PC-9 (cell line): ENCODE results near the gene GMEB2. TPM values are rescaled to one million over a fixed set of nuclear protein-coding genes. Genes with fewer than 3 reads are reported as not detected.
"Not testable (repeated sequence)": the region's sequence is repeated elsewhere in the genome, so short reads cannot be mapped to it uniquely, and the experiment has no call there.

Experiments used
- BruUV-seq: library from RNA; stranded (reverse); fragments of 400-500 nt; replicated peaks from 2 replicates; lab custom pipeline; 2021; lab: Mats Ljungman, UMichigan
- CTCF ChIA-PET: fragments of 300-600 bp; sonication (Branson Sonifier 250); formaldehyde crosslinking; loops from one replicate; lab custom pipeline; 2022; ENCODE audit warnings: antibody characterized with exemption; lab: Charles Lee
- POLR2A ChIA-PET: fragments of 300-600 bp; sonication (Branson Sonifier 250); formaldehyde crosslinking; loops from one replicate; lab custom pipeline; 2022; ENCODE audit warnings: antibody characterized with exemption; ENCODE audit not compliant: unreplicated experiment; lab: Charles Lee
- DNase-seq, 2 experiments: peaks; one replicate each; pipeline versions ENCODE4 v3.0.0 to v3.0.0-alpha.2; 2015 to 2022; ENCODE audit warnings: mixed read lengths in 1 of 2
- H2AFZ ChIP-seq: fragments of 200-600 bp; sonication (generic); 2 replicates; pipeline ENCODE4 v1.8.1; 2017; ENCODE audit warnings: antibody characterized with exemption
- H3F3A ChIP-seq: fragments of 200-600 bp; sonication (generic); 2 replicates; pipeline ENCODE4 v1.8.1; 2017; ENCODE audit warnings: antibody characterized with exemption, mild to moderate bottlenecking, low read depth; ENCODE audit not compliant: insufficient read depth
- H3K27ac ChIP-seq: fragments of 200-600 bp; sonication (generic); 2 replicates; pipeline ENCODE4 v1.6.1; 2016; ENCODE audit warnings: mixed run types
- H3K27me3 ChIP-seq: fragments of 200-600 bp; sonication (generic); 2 replicates; pipeline ENCODE4 v1.6.1; 2016; ENCODE audit warnings: low read depth, mixed run types; ENCODE audit not compliant: insufficient read depth
- H3K36me3 ChIP-seq: fragments of 200-600 bp; sonication (generic); 2 replicates; pipeline ENCODE4 v1.6.1; 2016; ENCODE audit warnings: low read depth, mixed run types
- H3K4me1 ChIP-seq: fragments of 200-600 bp; sonication (generic); replicated peaks from 2 replicates; pipeline ENCODE4 v1.6.1; 2016; ENCODE audit warnings: mixed run types; ENCODE audit not compliant: insufficient read depth
- H3K4me2 ChIP-seq: fragments of 200-600 bp; sonication (generic); 2 replicates; pipeline ENCODE4 v1.6.1; 2017; ENCODE audit warnings: mixed run types
- H3K4me3 ChIP-seq: fragments of 200-600 bp; sonication (generic); 2 replicates; pipeline ENCODE4 v1.6.1; 2016; ENCODE audit warnings: mixed run types
- H3K79me2 ChIP-seq: fragments of 200-600 bp; sonication (generic); 2 replicates; pipeline ENCODE4 v1.6.1; 2017; ENCODE audit warnings: low read depth, mixed run types
- H3K9me2 ChIP-seq: fragments of 200-600 bp; sonication (generic); 2 replicates; pipeline ENCODE4 v1.8.1; 2017; ENCODE audit warnings: mild to moderate bottlenecking; ENCODE audit not compliant: insufficient read depth
- H3K9me3 ChIP-seq: fragments of 200-600 bp; sonication (generic); 2 replicates; pipeline ENCODE4 v1.8.1; 2016; ENCODE audit warnings: low read depth; ENCODE audit not compliant: insufficient read depth
- H4K20me1 ChIP-seq: fragments of 200-600 bp; sonication (generic); 2 replicates; pipeline ENCODE4 v1.8.1; 2017; ENCODE audit not compliant: insufficient read depth
- CTCF ChIP-seq: fragments of 200-600 bp; sonication (generic); conservative IDR thresholded peaks from 2 replicates; pipeline ENCODE4 v1.6.1; 2017; ENCODE audit warnings: mixed run types, antibody characterized with exemption, mild to moderate bottlenecking, moderate library complexity
- EZH2 ChIP-seq: fragments of 200-600 bp; sonication (generic); IDR thresholded peaks from 2 replicates; pipeline ENCODE4 v1.8.0; 2017; ENCODE audit warnings: antibody characterized with exemption, low read depth
- intact Hi-C: fragments of 100-400 bp; cut with micrococcal nuclease; formaldehyde crosslinking; loops from one replicate; pipeline ENCODE4 v1.10.0; 2022; ENCODE audit not compliant: unreplicated experiment
- total RNA-seq: library from RNA; stranded (reverse); gene quantifications from 2 replicates; pipeline ENCODE4 v1.2.3, GENCODE V29; 2021

The GMEB2 gene
- total RNA-seq, 1 experiment from 2014 or later: 19.3 TPM

DNA sequence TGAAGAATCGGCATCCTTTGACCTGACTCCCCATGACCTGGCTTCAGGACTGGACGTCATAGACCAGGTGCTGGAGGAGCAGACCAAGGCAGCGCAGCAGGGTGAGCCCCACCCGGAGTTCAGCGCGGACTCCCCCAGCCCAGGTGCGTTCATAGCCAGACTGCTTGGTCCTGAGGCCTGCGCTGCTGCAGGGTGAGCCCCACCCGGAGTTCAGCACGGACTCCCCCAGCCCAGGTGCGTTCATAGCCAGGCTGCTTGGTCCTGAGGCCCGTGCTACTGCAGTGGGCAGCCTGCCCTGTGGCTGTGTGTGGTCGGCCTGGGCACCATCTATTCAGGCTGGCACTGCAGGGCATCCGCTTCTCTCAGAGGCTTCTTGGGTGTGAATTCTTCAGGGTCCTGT is 47.0 kb upstream of the GMEB2 start:
- H3K27me3 ChIP-seq: no peaks in the 10 kb centered on the region
- intact Hi-C loops: no loop called here
- no peak overlapping the region for H3K4me3 ChIP-seq
- no TSS peak for BruUV-seq
- H3K9me2 ChIP-seq: no peaks in the 10 kb centered on the region
- no peak for TF ChIP-seq EZH2
- no peak for TF ChIP-seq CTCF
- H4K20me1 ChIP-seq: no peaks in the 10 kb centered on the region
- no peaks in the 10 kb centered on the region for H3K9me3 ChIP-seq
- H3K79me2 ChIP-seq: no peaks in the 10 kb centered on the region
- CTCF ChIA-PET: no interaction called here
- peaks cover 25% of the 10 kb centered on the region; the same call in 1 of the 2 replicates for H3K36me3 ChIP-seq
- H3K27ac ChIP-seq: no peak overlapping the region
- no peak for DNase-seq
- no peak overlapping the region for H2AFZ ChIP-seq
- H3K4me2 ChIP-seq: no peak overlapping the region
- POLR2A ChIA-PET: no interaction called here
- H3F3A ChIP-seq: no peaks in the 10 kb centered on the region
- no peaks in the 10 kb centered on the region for H3K4me1 ChIP-seq

- Histone ChIP-seq H3K4me1 (no peaks in the 10 kb centered on the region), H3K27ac (no peak overlapping the region), H3K9me2 (no peaks in the 10 kb centered on the region), H4K20me1 (no peaks in the 10 kb centered on the region), H3F3A (no peaks in the 10 kb centered on the region), H3K4me2 (no peak overlapping the region), H3K4me3 (no peak overlapping the region), H3K9me3 (no peaks in the 10 kb centered on the region), H2AFZ (no peak overlapping the region), H3K79me2 (no peaks in the 10 kb centered on the region), H3K27me3 (no peaks in the 10 kb centered on the region), H3K36me3 (peaks cover 25% of the 10 kb centered on the region; the same call in 1 of the 2 replicates)
- intact Hi-C loops: no loop called here
- TF ChIP-seq EZH2 (no peak), CTCF (no peak)
- DNase-seq: no peak
- no TSS peak for BruUV-seq
- POLR2A ChIA-PET: no interaction called here
- CTCF ChIA-PET: interaction anchor here (0.5 kb wide), 1 partner anchor 207 kb away, joined by 5 read pairs; no protein-coding TSS in a partner anchor
These were observed 45.8 kb upstream of the GMEB2 start for GRCh38 chr20:63672666-63673065.

- H3K4me1 ChIP-seq, BruUV-seq, H3K27me3 ChIP-seq, H3K4me3 ChIP-seq, H3K9me2 ChIP-seq, intact Hi-C loops, H3K9me3 ChIP-seq, CTCF ChIA-PET, H3K27ac ChIP-seq, POLR2A ChIA-PET, H4K20me1 ChIP-seq, H3F3A ChIP-seq, H3K79me2 ChIP-seq, H3K4me2 ChIP-seq, DNase-seq, H2AFZ ChIP-seq: not testable (repeated sequence)
- peaks cover 31% of the 10 kb centered on the region; the same call in 1 of the 2 replicates for H3K36me3 ChIP-seq
These were observed 44.8 kb upstream of the GMEB2 start for GRCh38 chr20:63671695-63672094.

DNA sequence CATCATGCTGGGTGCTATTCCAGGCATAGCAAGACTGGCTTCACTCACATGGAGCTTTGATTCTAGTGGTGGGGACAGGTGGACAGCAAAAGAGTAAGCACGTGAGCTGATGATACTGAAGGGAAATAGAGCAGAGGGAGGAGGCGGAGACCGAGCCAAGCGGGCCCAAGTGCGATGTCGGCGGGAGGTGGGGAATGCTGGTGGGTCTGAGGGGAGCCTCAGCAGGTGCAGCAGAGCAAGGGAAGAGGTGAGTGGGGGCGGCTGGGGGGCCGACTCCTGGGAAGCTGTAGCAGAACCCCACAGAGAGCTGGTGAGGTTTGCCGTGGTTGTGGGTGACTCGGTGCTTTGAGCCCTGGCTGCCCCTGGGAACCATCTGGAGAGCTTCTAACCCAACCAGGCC is 41.5 kb upstream of the GMEB2 start:
- ChIA-PET CTCF (no interaction called here), POLR2A (interaction anchor here (0.5 kb wide), 1 partner anchor 547 kb away, joined by 7 read pairs; no protein-coding TSS in a partner anchor)
- no peak for TF ChIP-seq CTCF
- no peak for TF ChIP-seq EZH2
- intact Hi-C loops: no loop called here
- Histone ChIP-seq H3K9me2 (no peaks in the 10 kb centered on the region), H3K79me2 (no peaks in the 10 kb centered on the region), H4K20me1 (no peaks in the 10 kb centered on the region), H3F3A (no peaks in the 10 kb centered on the region), H3K27ac (no peak overlapping the region), H2AFZ (no peak overlapping the region), H3K27me3 (no peaks in the 10 kb centered on the region), H3K4me2 (no peak overlapping the region), H3K36me3 (peaks cover 12% of the 10 kb centered on the region; the same call in 1 of the 2 replicates), H3K4me1 (no peaks in the 10 kb centered on the region), H3K9me3 (no peaks in the 10 kb centered on the region), H3K4me3 (no peak overlapping the region)
- BruUV-seq: no TSS peak
- DNase-seq: no peak
